BE2C (cell line): ENCODE measurements around the gene TMBIM1.
"Not testable (repeated sequence)": the region's sequence is repeated elsewhere in the genome, so short reads cannot be mapped to it uniquely, and the experiment has no call there.

ENCODE experiments used
- DNase-seq: peaks from one replicate; pipeline ENCODE4 v3.0.0-alpha.2; 2020
- H3K27me3 ChIP-seq: fragments of 250-450 bp; sonication (Bioruptor Pico); 2 replicates; pipeline ENCODE4 v1.5.1; 2020; ENCODE audit warnings: mild to moderate bottlenecking
- H3K36me3 ChIP-seq: fragments of 250-450 bp; sonication (Bioruptor Pico); 2 replicates; pipeline ENCODE4 v1.5.1; 2020; ENCODE audit warnings: mild to moderate bottlenecking
- H3K4me1 ChIP-seq: fragments of 250-450 bp; sonication (Bioruptor Pico); 2 replicates; pipeline ENCODE4 v1.5.1; 2020
- H3K4me3 ChIP-seq: 2 replicates; pipeline ENCODE4 v1.5.1; 2011; ENCODE audit warnings: low read depth, low read length
- H3K9me3 ChIP-seq: fragments of 250-450 bp; sonication (Bioruptor Pico); 2 replicates; pipeline ENCODE4 v1.5.1; 2020
- TF ChIP-seq, protein P1 (sequence below): IDR thresholded peaks from 2 replicates; pipeline ENCODE4 v1.5.1; 2012; ENCODE audit warnings: mild to moderate bottlenecking, low read depth, low read length

TMBIM1 gene

DNA sequence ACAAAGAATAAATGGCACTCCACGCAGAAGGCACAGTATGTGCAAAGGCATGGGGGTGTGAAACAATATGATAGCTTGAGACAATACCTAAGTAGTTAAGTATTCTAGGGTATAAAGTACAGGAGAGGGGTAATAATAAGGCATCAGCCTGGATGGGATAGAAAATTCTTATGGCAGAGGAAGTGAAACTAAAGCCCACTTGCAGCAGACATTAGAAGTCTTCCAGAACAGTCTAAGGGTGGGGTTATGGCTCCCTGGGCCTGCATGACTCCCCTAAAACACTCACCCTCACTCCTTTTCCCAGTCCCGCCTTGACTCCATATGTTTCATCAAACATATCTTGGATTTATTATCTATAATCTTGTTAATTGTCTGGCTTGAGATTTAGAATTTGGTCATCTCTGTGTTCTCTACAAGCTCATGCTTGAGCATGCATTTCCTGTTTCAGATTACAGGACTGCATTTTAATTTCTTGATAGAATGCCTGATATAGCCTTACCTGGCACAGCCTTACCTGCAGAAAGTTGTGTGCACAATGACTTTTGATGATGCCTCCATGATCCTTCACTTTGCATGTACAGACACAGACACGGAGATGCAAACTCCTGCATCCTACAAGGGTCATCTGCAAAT, 28.5 kb upstream of the TMBIM1 start:
- TF ChIP-seq, protein P1, sequence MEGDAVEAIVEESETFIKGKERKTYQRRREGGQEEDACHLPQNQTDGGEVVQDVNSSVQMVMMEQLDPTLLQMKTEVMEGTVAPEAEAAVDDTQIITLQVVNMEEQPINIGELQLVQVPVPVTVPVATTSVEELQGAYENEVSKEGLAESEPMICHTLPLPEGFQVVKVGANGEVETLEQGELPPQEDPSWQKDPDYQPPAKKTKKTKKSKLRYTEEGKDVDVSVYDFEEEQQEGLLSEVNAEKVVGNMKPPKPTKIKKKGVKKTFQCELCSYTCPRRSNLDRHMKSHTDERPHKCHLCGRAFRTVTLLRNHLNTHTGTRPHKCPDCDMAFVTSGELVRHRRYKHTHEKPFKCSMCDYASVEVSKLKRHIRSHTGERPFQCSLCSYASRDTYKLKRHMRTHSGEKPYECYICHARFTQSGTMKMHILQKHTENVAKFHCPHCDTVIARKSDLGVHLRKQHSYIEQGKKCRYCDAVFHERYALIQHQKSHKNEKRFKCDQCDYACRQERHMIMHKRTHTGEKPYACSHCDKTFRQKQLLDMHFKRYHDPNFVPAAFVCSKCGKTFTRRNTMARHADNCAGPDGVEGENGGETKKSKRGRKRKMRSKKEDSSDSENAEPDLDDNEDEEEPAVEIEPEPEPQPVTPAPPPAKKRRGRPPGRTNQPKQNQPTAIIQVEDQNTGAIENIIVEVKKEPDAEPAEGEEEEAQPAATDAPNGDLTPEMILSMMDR: no peak
- no peaks in the 10 kb centered on the region for H3K36me3 ChIP-seq
- no peaks in the 10 kb centered on the region for H3K9me3 ChIP-seq
- peaks cover 18% of the 10 kb centered on the region for H3K4me1 ChIP-seq
- DNase-seq: no peak
- H3K4me3 ChIP-seq: no peak overlapping the region
- H3K27me3 ChIP-seq: no peaks in the 10 kb centered on the region

DNA sequence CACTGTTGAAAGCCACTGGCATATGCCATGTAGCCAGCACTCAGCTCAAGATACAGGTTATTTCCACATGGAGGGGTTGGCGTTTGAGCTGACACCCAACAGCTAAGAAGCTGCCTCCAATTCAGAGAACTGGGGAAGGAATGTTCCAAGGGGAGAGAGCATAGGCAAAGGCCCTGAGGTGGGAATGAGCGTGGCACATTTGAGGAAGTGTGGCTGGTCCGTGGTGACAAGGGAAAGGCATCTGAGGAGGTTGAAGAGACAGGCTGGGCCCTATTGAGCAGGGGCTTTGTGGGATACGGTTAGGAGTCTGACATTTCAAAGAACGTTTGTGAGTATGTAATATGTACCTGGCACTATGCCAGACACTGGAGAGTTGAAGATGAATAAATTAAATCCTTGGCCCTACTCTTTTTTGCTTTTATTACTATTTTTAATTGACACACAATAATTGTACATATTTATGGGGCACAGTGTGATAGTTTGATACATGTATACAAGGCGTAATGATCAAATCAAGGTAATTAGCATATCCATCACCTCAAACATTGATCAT, 27.6 kb upstream of the TMBIM1 start:
- Histone ChIP-seq H3K9me3 (no peaks in the 10 kb centered on the region), H3K36me3 (no peaks in the 10 kb centered on the region), H3K4me3 (no peak overlapping the region), H3K27me3 (no peaks in the 10 kb centered on the region), H3K4me1 (peaks cover 11% of the 10 kb centered on the region)
- TF ChIP-seq, protein P1: no peak
- DNase-seq: no peak

DNA sequence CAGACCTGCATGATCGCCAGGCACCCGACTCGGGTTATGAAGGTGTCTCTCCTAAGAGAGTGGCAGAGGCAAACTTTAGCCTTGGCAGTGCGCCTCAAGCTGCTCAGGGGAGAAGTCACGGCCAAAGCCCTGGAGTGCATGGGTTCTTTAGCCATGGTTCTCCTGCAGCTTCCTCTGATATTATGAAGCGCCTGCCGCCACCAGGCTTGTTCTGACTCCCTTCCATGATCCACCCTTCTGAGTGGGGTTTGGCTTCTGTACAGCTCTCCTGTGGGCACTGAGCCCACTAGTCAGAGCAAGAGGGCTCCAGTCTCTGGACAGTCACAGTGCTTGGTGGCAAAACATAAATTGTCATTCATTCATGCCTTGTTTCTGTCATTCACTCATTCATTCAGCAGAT, 25.9 kb upstream of the TMBIM1 start:
- Histone ChIP-seq H3K36me3 (no peaks in the 10 kb centered on the region), H3K4me1 (peaks cover 6% of the 10 kb centered on the region), H3K27me3 (no peaks in the 10 kb centered on the region), H3K4me3 (no peak overlapping the region), H3K9me3 (no peaks in the 10 kb centered on the region)
- TF ChIP-seq, protein P1: no peak
- DNase-seq: no peak

DNA sequence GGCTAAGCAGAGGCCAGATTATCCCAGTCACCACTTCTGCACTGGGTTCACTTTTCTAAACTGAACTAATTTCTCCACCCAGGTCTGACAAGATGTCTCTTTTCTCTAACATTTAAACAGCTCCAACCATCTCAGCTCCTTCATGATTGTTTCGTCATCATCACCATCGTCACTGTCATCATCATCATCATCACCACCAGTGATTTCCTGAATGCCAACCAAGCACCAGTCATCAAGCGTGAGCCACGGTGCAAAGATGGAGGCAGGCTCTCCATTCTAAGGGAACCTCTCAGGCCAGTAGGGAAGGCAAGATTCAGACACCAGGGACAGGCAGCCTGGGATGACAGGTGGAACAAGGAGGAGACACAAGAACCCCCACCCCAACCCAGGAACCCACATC, 25.5 kb upstream of the TMBIM1 start:
- Histone ChIP-seq H3K9me3 (no peaks in the 10 kb centered on the region), H3K4me3 (no peak overlapping the region), H3K4me1 (peaks cover 6% of the 10 kb centered on the region), H3K27me3 (no peaks in the 10 kb centered on the region), H3K36me3 (no peaks in the 10 kb centered on the region)
- TF ChIP-seq, protein P1: no peak
- no peak for DNase-seq

DNA sequence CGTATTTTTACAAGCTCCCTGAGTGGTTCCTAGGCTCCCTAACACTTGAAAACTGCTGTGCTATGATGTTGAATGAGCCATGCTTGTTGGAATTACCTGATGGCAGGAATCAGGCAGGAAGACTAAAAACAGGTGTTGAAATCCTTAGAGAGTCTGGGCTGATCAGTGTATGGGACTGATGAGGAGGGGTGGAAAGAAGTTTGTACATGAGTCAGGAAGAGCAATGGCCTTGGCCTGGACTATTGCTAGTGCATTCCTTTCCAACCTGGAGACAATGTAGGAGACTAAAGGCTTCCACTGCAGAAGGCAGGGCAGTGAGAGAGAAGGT, 25.0 kb upstream of the TMBIM1 start:
- peaks cover 2% of the 10 kb centered on the region for H3K4me1 ChIP-seq
- TF ChIP-seq, protein P1: no peak
- H3K9me3 ChIP-seq: no peaks in the 10 kb centered on the region
- no peak for DNase-seq
- H3K36me3 ChIP-seq: no peaks in the 10 kb centered on the region
- no peak overlapping the region for H3K4me3 ChIP-seq
- H3K27me3 ChIP-seq: no peaks in the 10 kb centered on the region

DNA sequence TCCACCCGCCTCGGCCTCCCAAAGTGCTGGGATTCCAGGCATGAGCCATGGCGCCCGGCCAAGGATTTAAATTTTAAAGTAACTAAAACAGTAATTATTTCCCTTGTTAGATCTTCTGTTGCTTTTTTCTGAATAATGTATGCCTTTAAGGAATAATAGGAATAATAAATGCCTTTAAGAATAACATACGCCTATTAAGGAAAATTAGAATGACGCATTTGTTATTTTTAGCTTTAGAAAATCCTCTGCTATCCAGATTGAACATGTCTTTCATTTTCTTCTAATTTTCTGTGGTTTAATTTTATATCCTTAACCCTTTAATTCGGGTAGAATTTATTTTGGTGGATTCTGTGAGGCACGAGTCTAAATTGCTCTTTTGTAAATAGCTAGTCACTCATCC, 23.1 kb upstream of the TMBIM1 start:
- TF ChIP-seq, protein P1: no peak
- H3K27me3 ChIP-seq: no peaks in the 10 kb centered on the region
- no peak for DNase-seq
- no peaks in the 10 kb centered on the region for H3K4me1 ChIP-seq
- H3K9me3 ChIP-seq: no peaks in the 10 kb centered on the region
- no peaks in the 10 kb centered on the region for H3K36me3 ChIP-seq
- H3K4me3 ChIP-seq: no peak overlapping the region

DNA sequence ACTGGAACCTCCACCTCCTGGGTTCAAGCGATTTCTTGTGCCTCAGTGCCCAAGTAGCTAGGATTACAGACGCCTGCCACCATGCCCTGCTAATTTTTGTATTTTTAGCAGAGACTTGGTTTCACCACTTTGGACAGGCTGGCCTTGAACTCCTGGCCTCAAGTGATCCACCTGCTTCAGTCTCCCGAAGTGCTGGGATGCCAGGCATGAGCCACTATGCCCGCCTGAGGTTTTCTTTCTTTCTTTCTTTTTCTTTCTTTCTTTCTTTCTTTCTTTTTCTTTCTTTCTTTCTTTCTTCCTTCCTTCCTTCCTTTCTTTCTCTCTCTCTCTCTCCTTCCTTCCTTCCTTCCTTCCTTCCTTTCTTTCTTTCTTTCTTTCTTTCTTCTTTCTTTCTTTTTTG, 22.5 kb upstream of the TMBIM1 start:
- not testable (repeated sequence) for H3K4me1 ChIP-seq, DNase-seq, H3K9me3 ChIP-seq, H3K36me3 ChIP-seq, H3K4me3 ChIP-seq, H3K27me3 ChIP-seq
